Nephron progenitor cell (in vitro differentiated cells): Measurements from ENCODE around the gene LPCAT1.
"Not testable (repeated sequence)": the region's sequence is repeated elsewhere in the genome, so short reads cannot be mapped to it uniquely, and the experiment has no call there.

ENCODE experiments used
- DNase-seq: peaks from one replicate; pipeline ENCODE4 v3.0.0; 2021
- H3K27ac Mint-ChIP-seq: 2 replicates; pipeline ENCODE4 v1.8.0; 2021; ENCODE audit warnings: mild to moderate bottlenecking, moderate library complexity, mixed read lengths
- H3K27me3 Mint-ChIP-seq: 2 replicates; pipeline ENCODE4 v1.8.0; 2021; ENCODE audit warnings: mild to moderate bottlenecking, low read depth, mixed read lengths; ENCODE audit not compliant: poor library complexity
- H3K36me3 Mint-ChIP-seq: 2 replicates; pipeline ENCODE4 v1.8.0; 2021; ENCODE audit warnings: low read depth, mixed read lengths
- H3K4me1 Mint-ChIP-seq: 2 replicates; pipeline ENCODE4 v1.8.0; 2021; ENCODE audit warnings: mixed read lengths
- H3K4me3 Mint-ChIP-seq: 2 replicates; pipeline ENCODE4 v1.8.0; 2021; ENCODE audit warnings: mild to moderate bottlenecking, moderate library complexity, mixed read lengths
- H3K9me3 Mint-ChIP-seq: 2 replicates; pipeline ENCODE4 v1.8.0; 2021; ENCODE audit warnings: mild to moderate bottlenecking, moderate library complexity, mixed read lengths
- TF ChIP-seq, protein P1 (sequence below): fragments of 200-600 bp; sonication (generic); IDR thresholded peaks from 2 replicates; pipeline ENCODE4 v1.5.0; 2021; ENCODE audit warnings: antibody characterized with exemption

Gene LPCAT1, protein sequence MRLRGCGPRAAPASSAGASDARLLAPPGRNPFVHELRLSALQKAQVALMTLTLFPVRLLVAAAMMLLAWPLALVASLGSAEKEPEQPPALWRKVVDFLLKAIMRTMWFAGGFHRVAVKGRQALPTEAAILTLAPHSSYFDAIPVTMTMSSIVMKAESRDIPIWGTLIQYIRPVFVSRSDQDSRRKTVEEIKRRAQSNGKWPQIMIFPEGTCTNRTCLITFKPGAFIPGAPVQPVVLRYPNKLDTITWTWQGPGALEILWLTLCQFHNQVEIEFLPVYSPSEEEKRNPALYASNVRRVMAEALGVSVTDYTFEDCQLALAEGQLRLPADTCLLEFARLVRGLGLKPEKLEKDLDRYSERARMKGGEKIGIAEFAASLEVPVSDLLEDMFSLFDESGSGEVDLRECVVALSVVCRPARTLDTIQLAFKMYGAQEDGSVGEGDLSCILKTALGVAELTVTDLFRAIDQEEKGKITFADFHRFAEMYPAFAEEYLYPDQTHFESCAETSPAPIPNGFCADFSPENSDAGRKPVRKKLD

DNA sequence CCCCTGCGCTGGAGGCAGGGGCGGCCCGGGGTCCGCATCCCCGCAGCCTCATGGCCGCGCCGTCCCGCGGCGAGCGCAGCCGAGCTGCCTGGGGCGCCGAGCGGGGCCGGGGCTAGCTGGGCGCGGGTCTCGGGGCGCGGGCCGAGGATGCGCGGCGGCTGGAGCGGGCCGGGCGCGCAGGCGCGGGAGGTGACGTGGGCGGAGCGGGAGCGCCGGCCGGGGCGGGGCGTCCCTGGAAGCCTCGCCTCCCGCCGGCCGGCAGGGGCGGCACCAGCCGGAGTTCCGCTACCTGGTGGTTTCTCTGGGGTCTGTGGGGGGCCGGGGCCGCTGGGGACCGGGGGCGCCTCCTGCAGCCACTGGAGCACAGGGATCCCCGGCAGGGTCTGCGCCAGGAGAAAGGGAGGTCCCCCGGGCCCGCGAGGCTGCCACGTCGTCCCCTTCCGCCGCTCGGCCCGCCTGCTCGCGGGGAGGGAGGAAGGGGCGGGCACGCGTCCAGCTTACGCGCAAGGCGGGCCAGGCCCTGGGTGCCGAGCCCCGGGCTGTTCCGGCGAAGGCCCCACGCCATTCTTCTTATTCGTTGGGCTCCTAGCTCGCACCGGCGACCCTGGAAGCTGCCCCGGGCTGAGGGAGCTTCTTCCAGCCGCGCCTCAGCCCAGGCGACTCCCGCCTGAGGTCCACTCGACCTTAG lies at the start of gene LPCAT1:
Gene LPCAT1 (minus strand): TSS at position 168 of the 688 bp plus-strand sequence. CDS start 116 bp downstream, at position 52.
- TF ChIP-seq, protein P1, sequence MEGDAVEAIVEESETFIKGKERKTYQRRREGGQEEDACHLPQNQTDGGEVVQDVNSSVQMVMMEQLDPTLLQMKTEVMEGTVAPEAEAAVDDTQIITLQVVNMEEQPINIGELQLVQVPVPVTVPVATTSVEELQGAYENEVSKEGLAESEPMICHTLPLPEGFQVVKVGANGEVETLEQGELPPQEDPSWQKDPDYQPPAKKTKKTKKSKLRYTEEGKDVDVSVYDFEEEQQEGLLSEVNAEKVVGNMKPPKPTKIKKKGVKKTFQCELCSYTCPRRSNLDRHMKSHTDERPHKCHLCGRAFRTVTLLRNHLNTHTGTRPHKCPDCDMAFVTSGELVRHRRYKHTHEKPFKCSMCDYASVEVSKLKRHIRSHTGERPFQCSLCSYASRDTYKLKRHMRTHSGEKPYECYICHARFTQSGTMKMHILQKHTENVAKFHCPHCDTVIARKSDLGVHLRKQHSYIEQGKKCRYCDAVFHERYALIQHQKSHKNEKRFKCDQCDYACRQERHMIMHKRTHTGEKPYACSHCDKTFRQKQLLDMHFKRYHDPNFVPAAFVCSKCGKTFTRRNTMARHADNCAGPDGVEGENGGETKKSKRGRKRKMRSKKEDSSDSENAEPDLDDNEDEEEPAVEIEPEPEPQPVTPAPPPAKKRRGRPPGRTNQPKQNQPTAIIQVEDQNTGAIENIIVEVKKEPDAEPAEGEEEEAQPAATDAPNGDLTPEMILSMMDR, result no peak
- Mint-ChIP-seq H3K27ac (no peak within 1 kb of the TSS), H3K9me3 (no peaks in the 10 kb centered on the region), H3K36me3 (peaks cover 9% of the 10 kb centered on the region), H3K27me3 (peaks cover 5% of the 10 kb centered on the region), H3K4me3 (peak within 1 kb of the TSS; percentile 91), H3K4me1 (peaks cover 21% of the 10 kb centered on the region)
- peak; percentile 88 for DNase-seq

GRCh38 chr5:1571875-1572274 lies 48.1 kb upstream of the LPCAT1 start:
- not testable (repeated sequence) for DNase-seq, H3K4me3 Mint-ChIP-seq, H3K4me1 Mint-ChIP-seq, H3K27me3 Mint-ChIP-seq, H3K27ac Mint-ChIP-seq
- H3K9me3 Mint-ChIP-seq, result peaks cover 18% of the 10 kb centered on the region
- peaks cover 63% of the 10 kb centered on the region for H3K36me3 Mint-ChIP-seq

DNA sequence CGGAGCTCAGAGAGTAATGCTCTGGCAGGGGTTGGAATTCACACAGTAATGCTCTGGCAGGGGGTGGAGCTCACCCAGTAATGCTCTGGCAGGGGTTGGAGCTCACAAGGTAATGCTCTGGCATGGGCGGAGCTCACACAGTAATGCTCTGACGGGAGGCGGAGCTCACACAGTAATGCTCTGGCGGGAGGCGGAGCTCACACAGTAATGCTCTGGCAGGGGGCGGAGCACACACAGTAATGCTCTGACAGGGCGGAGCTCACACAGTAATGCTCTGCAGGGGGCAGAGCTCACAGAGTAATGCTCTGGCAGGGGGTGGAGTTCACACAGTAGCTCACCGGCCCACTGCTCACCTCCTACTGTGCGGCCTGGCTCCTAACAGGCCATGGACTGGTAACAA lies 47.2 kb upstream of the LPCAT1 start:
- Mint-ChIP-seq H3K4me3 (no peak overlapping the region), H3K4me1 (no peaks in the 10 kb centered on the region), H3K27me3 (peaks cover 2% of the 10 kb centered on the region), H3K9me3 (peaks cover 18% of the 10 kb centered on the region), H3K27ac (no peak overlapping the region), H3K36me3 (peaks cover 63% of the 10 kb centered on the region)
- no peak for DNase-seq
- TF ChIP-seq, protein P1, result no peak

- peaks cover 18% of the 10 kb centered on the region for H3K9me3 Mint-ChIP-seq
- no peak overlapping the region for H3K4me3 Mint-ChIP-seq
- H3K36me3 Mint-ChIP-seq, result peaks cover 49% of the 10 kb centered on the region
- TF ChIP-seq, protein P1, result no peak
- H3K4me1 Mint-ChIP-seq, result no peaks in the 10 kb centered on the region
- DNase-seq, result no peak
- H3K27me3 Mint-ChIP-seq, result no peaks in the 10 kb centered on the region
- peak overlapping the region; percentile 9 for H3K27ac Mint-ChIP-seq
Observed at GRCh38 chr5:1568201-1568979, 44.6 kb upstream of the LPCAT1 start.

GRCh38 chr5:1567527-1568200 lies 43.9 kb upstream of the LPCAT1 start:
- Mint-ChIP-seq H3K36me3 (peaks cover 42% of the 10 kb centered on the region), H3K9me3 (peaks cover 18% of the 10 kb centered on the region), H3K27ac (peak overlapping the region; percentile 9)
- not testable (repeated sequence) for H3K4me3 Mint-ChIP-seq, H3K27me3 Mint-ChIP-seq, H3K4me1 Mint-ChIP-seq, DNase-seq
